MM.1S (cell line): ENCODE measurements around the gene ZCCHC24.

Experiments
- EZH2 ChIP-seq: fragments of 300-600 bp; sonication (generic); optimal IDR thresholded peaks from 2 replicates; pipeline ENCODE3; 2017; ENCODE audit warnings: low read depth, mild to moderate bottlenecking, antibody characterized with exemption, low read length, mixed read lengths
- EZH2phosphoT487 ChIP-seq: fragments of 300-600 bp; sonication (generic); IDR thresholded peaks from 2 replicates; pipeline ENCODE4 v1.6.1; 2018; ENCODE audit warnings: antibody characterized with exemption, low read length
- TF ChIP-seq, protein P1 (sequence below): fragments of 300-600 bp; sonication (generic); IDR thresholded peaks from 2 replicates; pipeline ENCODE4 v1.5.1; 2016; ENCODE audit warnings: antibody characterized with exemption, low read length, mixed read lengths

DNA sequence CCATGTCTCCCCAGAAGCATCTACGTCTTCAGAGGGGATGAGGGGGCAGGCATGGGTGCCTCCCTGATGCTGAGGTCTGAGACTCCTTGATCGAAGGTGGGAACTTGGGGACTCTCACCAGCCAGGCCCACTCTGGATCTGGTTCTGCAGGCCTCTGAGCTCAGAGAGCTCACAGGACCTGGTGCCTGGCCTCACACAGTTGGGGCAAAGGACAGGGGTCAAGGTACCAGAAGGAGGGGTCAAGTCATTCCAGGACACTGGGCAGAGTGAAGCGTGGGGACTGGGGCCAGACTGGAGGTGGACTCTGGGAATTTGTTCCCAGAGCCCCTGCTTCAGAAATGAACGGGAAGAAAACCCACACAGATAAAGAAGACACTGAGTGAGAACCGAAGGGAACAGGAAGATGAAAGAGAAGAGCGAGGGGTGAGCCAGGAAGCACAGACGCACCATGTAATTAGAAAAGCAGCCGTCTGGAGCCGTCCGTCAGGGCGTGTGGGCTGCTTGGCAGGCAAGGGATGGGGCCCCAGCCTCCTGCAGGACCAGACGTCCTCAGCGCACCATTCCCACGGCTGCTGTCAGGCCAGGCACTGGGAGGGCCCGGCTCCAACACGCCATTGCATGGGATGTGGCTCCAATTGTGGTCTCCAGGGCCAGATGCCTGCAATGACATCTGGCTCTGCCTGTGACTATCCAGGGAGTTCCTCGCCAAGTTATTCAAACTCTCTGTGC, 47.7 kb downstream of the ZCCHC24 start:
- TF ChIP-seq EZH2phosphoT487 (no peak), EZH2 (no peak)
- TF ChIP-seq, protein P1, sequence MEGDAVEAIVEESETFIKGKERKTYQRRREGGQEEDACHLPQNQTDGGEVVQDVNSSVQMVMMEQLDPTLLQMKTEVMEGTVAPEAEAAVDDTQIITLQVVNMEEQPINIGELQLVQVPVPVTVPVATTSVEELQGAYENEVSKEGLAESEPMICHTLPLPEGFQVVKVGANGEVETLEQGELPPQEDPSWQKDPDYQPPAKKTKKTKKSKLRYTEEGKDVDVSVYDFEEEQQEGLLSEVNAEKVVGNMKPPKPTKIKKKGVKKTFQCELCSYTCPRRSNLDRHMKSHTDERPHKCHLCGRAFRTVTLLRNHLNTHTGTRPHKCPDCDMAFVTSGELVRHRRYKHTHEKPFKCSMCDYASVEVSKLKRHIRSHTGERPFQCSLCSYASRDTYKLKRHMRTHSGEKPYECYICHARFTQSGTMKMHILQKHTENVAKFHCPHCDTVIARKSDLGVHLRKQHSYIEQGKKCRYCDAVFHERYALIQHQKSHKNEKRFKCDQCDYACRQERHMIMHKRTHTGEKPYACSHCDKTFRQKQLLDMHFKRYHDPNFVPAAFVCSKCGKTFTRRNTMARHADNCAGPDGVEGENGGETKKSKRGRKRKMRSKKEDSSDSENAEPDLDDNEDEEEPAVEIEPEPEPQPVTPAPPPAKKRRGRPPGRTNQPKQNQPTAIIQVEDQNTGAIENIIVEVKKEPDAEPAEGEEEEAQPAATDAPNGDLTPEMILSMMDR, result no peak
